Sigmoid colon (tissue), 7 donors: ENCODE results near the gene MASP2. TPM values are rescaled to one million over a fixed set of nuclear protein-coding genes. Genes with fewer than 3 reads are reported as not detected.

ENCODE experiments used
- DNase-seq: peaks from one replicate; pipeline ENCODE4 v3.0.0-alpha.2; 2019
- H3K27ac ChIP-seq, 4 donors: fragments of 200-600 bp; sonication (generic); one replicate each; pipeline ENCODE4 v1.5.1; 2016 to 2019; ENCODE audit warnings: mild to moderate bottlenecking in 1 of 4
- H3K27me3 ChIP-seq, 3 donors: fragments of 200-600 bp; sonication (generic); one replicate each; pipeline ENCODE4 v1.5.1; 2019; ENCODE audit warnings: mild to moderate bottlenecking in 1 of 3
- H3K36me3 ChIP-seq, 4 donors: fragments of 200-600 bp; sonication (generic); one replicate each; pipeline ENCODE4 v1.5.1; 2016 to 2019
- H3K4me1 ChIP-seq, 4 donors: fragments of 200-600 bp; sonication (generic); one replicate each; pipeline ENCODE4 v1.5.1; 2017 to 2019
- H3K4me3 ChIP-seq, 4 donors: fragments of 200-600 bp; sonication (generic); one replicate each; pipeline ENCODE4 v1.5.1; 2017 to 2019; ENCODE audit warnings: mild to moderate bottlenecking in 2 of 4, moderate library complexity in 1 of 4
- H3K9me3 ChIP-seq, 4 donors: fragments of 200-600 bp in 3 of 4; sonication (generic) in 3 of 4; one replicate each; pipeline versions ENCODE4 v1.5.1 to v1.6.1; 2013 to 2019
- EP300 ChIP-seq, 4 donors: sonication (generic); formaldehyde crosslinking; IDR thresholded peaks; one replicate each; pipeline ENCODE4 v1.6.1; 2017; ENCODE audit warnings: antibody characterized with exemption in 4 of 4
- POLR2A ChIP-seq, 2 donors: fragments of 450-650 bp; IDR thresholded peaks; one replicate each; pipeline ENCODE4 v1.6.1; 2016; ENCODE audit warnings: antibody characterized with exemption in 2 of 2, mild to moderate bottlenecking in 2 of 2, moderate library complexity in 2 of 2
- POLR2AphosphoS5 ChIP-seq, 4 donors: sonication (generic); formaldehyde crosslinking; IDR thresholded peaks; one replicate each; pipeline ENCODE4 v1.6.1; 2017; ENCODE audit warnings: antibody characterized with exemption in 4 of 4
- WGBS, 2 donors: extraction: QIAGEN DNeasy Blood & Tissue Kit; methylation state at CpG; one replicate each; pipeline ENCODE4 v1.1.7; 2013; 5-methylcytosine and 5-hydroxymethylcytosine counted together
- intact Hi-C: fragments of 100-400 bp; cut with DNase I; formaldehyde crosslinking; loops from one replicate; pipeline ENCODE4 v1.15.1; 2023
- polyA plus RNA-seq, 3 donors: library from polyadenylated mRNA; stranded (reverse); fragments of 200-250 nt; gene quantifications; one replicate each; pipeline ENCODE4 v1.2.3, GENCODE V29; 2013
- total RNA-seq, 4 donors: library from RNA; depleted of rRNA; stranded (reverse); fragments of >200 nt; gene quantifications; one replicate each; pipeline ENCODE4 v1.1.0, GENCODE V29; 2016
- TF ChIP-seq, protein P1 (sequence below), 4 experiments: fragments of 450-650 bp in 3 of 4; fragments of 200-600 bp in 1 of 4; IDR thresholded peaks; one replicate each; pipeline ENCODE4 v1.5.1; 2016 to 2019; ENCODE audit warnings: antibody characterized with exemption in 4 of 4, mild to moderate bottlenecking in 3 of 4, moderate library complexity in 2 of 4
- donor health status: healthy with polysubstance abuse.
- donor health status: Bipolar disorder and iron deficiency.
- donor health status: healthy.

The MASP2 gene
- total and polyA plus RNA-seq, 7 donors = 0.03 TPM; not detected in 6

DNA sequence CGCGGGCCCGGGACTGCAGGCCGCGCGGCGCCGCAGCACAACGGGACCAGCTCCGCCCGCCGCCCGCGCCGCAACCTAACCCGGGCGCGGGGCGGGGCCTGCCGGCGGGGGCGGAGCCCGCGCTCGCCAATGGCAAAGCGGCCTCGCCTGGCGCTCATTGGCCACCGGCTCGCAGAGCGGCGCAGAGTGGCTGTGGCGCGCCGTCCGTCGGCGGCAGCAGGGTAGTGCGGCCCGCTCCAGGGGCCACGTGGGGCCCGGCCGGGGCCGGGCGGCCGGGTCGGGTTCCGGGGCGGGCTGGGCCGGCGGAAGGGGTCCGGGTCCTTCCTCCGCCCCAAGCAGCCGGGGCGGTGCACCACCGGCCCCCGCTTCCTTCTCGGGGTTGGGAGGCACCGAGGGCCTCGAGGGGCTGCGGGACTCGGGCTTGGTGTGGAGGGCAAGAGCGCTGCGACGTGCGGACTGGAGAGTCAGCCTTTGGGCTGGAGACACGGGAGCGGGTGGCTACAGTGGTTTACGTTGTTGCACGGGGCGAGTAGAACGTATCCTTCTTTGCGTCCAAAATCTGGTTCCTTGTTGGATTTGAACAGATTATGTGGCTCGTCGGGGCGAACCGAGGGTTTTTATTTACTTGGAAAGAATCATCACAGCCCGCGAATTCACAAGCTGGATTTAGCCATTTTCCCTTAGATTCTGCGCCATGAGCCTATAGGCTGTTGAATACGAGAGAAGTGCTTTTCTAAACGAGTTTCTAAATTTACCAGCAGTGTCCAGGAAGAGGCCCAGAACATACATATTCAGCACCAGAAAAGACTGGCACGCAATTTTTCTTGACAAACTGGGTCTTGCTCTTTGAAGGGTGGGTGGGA, 13.2 kb upstream of the MASP2 start, which contains the start of gene SRM:
Gene SRM, minus strand, starts transcription at position 51 of the 863 bp plus-strand sequence. CDS start 75 bp downstream, outside the sequence.
- H3K27ac ChIP-seq = peak within 1 kb of the TSS; percentile 75 to 79 (median 78)
- H3K4me3 ChIP-seq = peak within 1 kb of the TSS; percentile 83 to 100 (median 94)
- DNase-seq = peak; percentile 94
- peaks cover 0 to 27% (median 26%) of the 10 kb centered on the region in 4 donors for H3K4me1 ChIP-seq
- H3K9me3 ChIP-seq = no peaks in the 10 kb centered on the region
- peaks cover 0 to 51% (median 11%) of the 10 kb centered on the region in 4 donors for H3K36me3 ChIP-seq
- intact Hi-C loops = loop anchor here (2.0 kb wide), 1 partner anchor 39 kb away; the partner anchor contains the start of gene EXOSC10
- WGBS, 2 donors = 0 to 1% methylated on average over 83 of the region's 83 CpGs
- TF ChIP-seq, protein P1, sequence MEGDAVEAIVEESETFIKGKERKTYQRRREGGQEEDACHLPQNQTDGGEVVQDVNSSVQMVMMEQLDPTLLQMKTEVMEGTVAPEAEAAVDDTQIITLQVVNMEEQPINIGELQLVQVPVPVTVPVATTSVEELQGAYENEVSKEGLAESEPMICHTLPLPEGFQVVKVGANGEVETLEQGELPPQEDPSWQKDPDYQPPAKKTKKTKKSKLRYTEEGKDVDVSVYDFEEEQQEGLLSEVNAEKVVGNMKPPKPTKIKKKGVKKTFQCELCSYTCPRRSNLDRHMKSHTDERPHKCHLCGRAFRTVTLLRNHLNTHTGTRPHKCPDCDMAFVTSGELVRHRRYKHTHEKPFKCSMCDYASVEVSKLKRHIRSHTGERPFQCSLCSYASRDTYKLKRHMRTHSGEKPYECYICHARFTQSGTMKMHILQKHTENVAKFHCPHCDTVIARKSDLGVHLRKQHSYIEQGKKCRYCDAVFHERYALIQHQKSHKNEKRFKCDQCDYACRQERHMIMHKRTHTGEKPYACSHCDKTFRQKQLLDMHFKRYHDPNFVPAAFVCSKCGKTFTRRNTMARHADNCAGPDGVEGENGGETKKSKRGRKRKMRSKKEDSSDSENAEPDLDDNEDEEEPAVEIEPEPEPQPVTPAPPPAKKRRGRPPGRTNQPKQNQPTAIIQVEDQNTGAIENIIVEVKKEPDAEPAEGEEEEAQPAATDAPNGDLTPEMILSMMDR (IDR thresholded peaks at IDR 0.05) = peak in 1 of 4 experiments; percentile 55
- TF ChIP-seq EP300 (IDR thresholded peaks at IDR 0.05) (no peak), POLR2AphosphoS5 (IDR thresholded peaks at IDR 0.05) (peak in 3 of 4 donors; percentile 32 to 87 (median 77)), POLR2A (IDR thresholded peaks at IDR 0.05) (peak in 1 of 2 donors; percentile 59)
- H3K27me3 ChIP-seq = no peaks in the 10 kb centered on the region

DNA sequence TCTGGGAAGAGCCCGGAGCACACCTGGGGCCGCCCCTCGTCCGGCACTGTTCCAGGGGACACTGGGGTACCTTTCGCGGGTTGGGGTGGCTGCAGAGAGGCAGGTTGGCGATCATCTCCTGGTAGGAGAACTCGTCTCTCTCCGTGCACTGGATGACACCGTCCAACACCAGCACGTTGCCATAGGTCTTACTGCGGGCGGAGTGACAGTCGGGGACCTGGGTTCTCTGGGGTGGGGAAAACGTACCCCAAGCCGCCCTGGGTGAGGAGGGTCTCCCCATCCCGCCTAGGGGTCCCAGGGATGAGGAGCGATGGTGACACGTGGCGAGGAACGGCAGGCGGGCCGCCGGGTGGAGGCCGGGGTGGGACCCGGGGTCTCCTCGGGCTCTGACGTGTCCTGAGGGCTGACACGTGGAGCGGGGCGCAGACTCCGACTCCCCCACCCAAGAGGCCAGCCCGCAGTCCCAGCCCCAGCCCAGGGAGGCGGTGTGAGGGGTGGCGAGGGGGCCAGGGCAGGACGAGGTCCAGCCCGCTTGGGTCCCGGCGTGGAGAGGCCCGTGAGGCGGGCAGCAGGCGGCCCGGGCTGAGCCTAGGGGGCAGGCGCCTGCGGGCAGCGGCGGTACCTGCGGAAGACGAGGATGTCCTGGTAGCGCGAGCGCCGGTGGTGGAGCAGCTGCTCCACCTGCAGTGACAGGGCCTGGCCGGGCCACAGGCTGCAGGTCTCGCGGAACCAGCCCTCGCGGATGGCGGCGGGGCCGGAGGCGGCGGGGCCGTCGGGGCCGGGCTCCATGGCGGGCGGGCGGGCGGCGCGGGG, 12.3 kb upstream of the MASP2 start:
- TF ChIP-seq EP300 (IDR thresholded peaks at IDR 0.05) = no peak
- TF ChIP-seq, protein P1 (IDR thresholded peaks at IDR 0.05) = no peak
- no peak for TF ChIP-seq POLR2AphosphoS5 (IDR thresholded peaks at IDR 0.05)
- TF ChIP-seq POLR2A (IDR thresholded peaks at IDR 0.05) = no peak
- no peaks in the 10 kb centered on the region for H3K27me3 ChIP-seq
- H3K4me1 ChIP-seq = peaks cover 0 to 27% (median 26%) of the 10 kb centered on the region in 4 donors
- peaks cover 0 to 48% (median 7%) of the 10 kb centered on the region in 4 donors for H3K36me3 ChIP-seq
- peak overlapping the region; percentile 67 to 73 (median 69) for H3K27ac ChIP-seq
- WGBS, 2 donors = 1 to 2% methylated on average over 72 of the region's 72 CpGs
- peak overlapping the region; percentile 83 to 100 (median 94) for H3K4me3 ChIP-seq
- no peak for DNase-seq
- no peaks in the 10 kb centered on the region for H3K9me3 ChIP-seq
- intact Hi-C loops = no loop called here

DNA sequence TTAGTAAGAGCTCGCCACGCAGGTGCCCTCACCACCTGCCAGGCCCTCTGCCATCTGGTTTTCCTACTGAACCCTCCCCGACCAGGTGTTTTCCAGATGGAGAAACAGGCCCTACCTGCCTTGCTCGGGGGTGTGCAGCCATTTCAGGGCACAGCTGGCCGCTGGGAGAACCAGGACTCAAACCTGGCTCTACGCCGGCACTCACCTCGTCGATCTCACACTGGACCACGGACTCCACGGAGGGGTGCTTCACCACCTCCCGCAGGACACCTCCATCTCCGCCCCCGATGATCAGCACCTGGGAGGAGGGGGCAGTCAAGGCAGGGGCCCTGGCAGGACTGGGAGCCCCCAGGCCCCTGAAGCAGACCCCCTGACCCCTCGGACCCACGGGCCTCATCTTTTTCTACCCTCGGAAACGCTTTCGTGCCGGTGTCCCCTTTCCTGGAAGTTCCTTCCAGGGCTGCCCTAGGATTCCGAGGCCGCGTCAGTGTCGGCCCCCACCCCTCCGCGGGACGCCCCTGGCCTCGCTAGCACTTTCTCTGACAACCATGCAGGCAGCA, 11.6 kb upstream of the MASP2 start:
- peaks cover 0 to 44% (median 7%) of the 10 kb centered on the region in 4 donors for H3K36me3 ChIP-seq
- TF ChIP-seq, protein P1 (IDR thresholded peaks at IDR 0.05) = no peak
- TF ChIP-seq EP300 (IDR thresholded peaks at IDR 0.05) (no peak), POLR2AphosphoS5 (IDR thresholded peaks at IDR 0.05) (no peak), POLR2A (IDR thresholded peaks at IDR 0.05) (no peak)
- H3K4me3 ChIP-seq = peak overlapping the region; percentile 83 to 100 (median 94)
- intact Hi-C loops = no loop called here
- peak overlapping the region in 2 of 4 donors; percentile 22 to 70 for H3K27ac ChIP-seq
- no peak for DNase-seq
- H3K9me3 ChIP-seq = no peaks in the 10 kb centered on the region
- H3K27me3 ChIP-seq = peaks cover 0 to 1% (median 0%) of the 10 kb centered on the region in 3 donors
- H3K4me1 ChIP-seq = peaks cover 0 to 27% (median 26%) of the 10 kb centered on the region in 4 donors
- whole genome bisulfite sequencing, 2 donors = 28 to 61% methylated on average over 28 of the region's 28 CpGs

DNA sequence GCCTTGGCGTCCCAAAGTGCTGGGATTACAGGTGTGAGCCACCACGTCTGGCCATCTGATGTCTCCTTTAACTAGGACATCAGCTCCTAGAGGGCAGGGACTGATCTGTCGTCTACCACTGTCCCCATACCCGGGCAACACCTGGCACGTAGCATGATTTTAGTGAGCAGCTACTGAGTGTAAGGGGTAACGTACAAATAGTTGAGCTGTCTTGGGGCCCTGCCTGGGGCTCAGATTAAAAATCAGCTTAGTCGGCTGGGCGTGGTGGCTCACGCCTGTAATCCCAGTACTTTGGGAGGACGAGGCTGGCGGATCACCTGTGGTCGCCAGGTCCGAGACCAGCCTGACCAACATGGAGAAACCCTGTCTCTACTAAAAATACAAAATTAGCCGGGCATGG, 11.0 kb upstream of the MASP2 start:
- H3K9me3 ChIP-seq = no peaks in the 10 kb centered on the region
- H3K27me3 ChIP-seq = peaks cover 0 to 8% (median 0%) of the 10 kb centered on the region in 3 donors
- peaks cover 0 to 29% (median 26%) of the 10 kb centered on the region in 4 donors for H3K4me1 ChIP-seq
- DNase-seq = no peak
- intact Hi-C loops = no loop called here
- H3K36me3 ChIP-seq = peaks cover 0 to 37% (median 7%) of the 10 kb centered on the region in 4 donors
- WGBS, 2 donors = 93 to 96% methylated on average over 14 of the region's 14 CpGs
- TF ChIP-seq, protein P1 (IDR thresholded peaks at IDR 0.05) = no peak
- H3K4me3 ChIP-seq = no peak overlapping the region
- no peak overlapping the region for H3K27ac ChIP-seq
